Activated CD8-positive, alpha-beta memory T cell treated with anti-CD3 and anti-CD28 coated beads for 36 hours (primary cell): ENCODE results near the gene GPC3. TPM values are rescaled to one million over a fixed set of nuclear protein-coding genes. Genes with fewer than 3 reads are reported as not detected.

Experiments
- CTCF ChIA-PET: fragments of 350-600 bp; sonication (Branson Sonifier 250); formaldehyde crosslinking; loops from one replicate; lab custom pipeline; 2021; ENCODE audit warnings: antibody characterized with exemption; lab: Charles Lee
- POLR2A ChIA-PET: fragments of 350-600 bp; sonication (Branson Sonifier 250); formaldehyde crosslinking; loops from one replicate; lab custom pipeline; 2021; ENCODE audit warnings: antibody characterized with exemption; lab: Charles Lee
- total RNA-seq, 2 experiments: library from RNA; stranded (reverse); gene quantifications; one replicate each; pipeline ENCODE4 v1.2.3, GENCODE V29; 2021

The GPC3 gene
- total RNA-seq, 2 experiments from 2014 or later: not detected

DNA sequence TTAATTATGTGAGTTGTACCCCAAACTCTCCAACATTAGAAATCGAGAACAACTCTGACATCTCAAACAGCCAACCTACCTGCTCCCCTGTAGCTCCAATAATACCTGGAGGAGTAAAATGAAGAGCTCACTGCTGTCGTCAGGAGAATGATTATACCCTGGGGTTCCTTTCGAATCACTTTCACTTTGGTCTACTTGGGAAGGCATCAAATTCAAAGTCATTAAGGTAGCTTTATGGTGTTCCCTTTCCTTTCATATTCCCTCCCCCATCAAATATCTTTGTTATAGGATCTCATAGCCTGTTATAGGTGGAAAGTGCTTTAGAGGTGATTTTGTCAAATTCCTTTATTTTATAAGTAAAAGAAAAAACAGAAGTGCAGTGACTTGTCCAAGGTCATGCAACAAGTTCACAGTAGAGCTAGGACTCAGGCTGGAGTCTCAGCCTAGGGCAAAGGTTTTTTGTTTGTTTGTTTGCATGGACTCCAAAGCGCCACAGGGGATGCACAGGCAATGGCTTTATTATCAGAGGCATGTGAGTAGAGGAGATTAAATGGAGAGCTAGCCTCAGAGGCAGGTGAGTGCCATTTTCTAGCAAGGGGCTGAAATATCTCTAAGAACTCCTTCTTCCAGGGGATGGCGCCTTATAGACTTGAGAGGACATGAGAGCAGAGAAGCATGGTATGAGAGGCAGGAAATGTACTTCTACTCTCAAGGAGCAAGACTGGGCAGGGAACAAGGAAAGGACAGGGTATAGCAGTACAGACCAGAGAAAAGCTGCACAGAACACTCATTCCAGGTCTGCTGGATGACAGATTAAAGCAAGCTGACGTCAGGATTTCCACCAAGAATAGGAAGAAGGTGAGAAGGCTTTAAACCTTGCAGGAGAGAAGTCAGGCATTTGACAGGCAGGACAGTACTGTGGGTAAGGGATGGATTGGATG, 308.0 kb downstream of the GPC3 start:
- POLR2A ChIA-PET: no interaction called here
- CTCF ChIA-PET: no interaction called here

GRCh38 chrX:133676344-133677122, 308.9 kb downstream of the GPC3 start:
- ChIA-PET CTCF (no interaction called here), POLR2A (no interaction called here)

DNA sequence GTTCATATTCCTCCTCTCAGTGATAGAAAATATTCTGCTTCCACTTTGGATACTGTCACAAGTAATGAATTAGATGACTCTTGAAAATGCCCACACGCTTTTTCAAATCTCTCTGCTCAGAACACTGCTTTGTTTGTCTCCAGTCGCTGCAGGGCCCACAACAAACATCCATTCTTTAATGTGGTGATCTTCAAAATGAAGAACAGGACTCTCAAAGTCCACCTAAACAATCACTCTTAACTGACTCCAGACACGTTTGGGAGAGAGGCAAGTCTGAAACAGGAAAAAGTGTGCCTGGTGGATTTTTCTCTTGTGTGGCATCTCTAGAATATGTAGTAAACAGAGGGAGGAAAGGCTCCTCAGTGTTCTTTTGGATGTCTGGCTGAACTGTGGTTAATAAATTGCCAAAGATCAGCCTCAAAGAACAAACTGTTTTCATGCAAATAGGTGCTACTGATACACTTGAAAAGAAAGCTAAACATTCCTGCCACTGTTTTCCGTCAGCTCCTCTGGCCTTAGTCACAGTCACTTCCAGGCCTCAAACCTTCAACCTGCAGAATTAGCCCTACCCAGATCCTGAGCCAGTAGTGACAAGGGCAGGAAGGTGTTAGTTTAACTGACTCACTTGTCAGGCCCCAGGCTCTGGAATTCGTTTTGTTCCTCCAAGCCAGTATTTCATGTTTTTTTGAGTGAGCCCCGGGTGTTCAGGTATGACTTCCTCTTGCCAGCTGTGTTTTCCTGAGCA, 310.5 kb downstream of the GPC3 start:
- POLR2A ChIA-PET: no interaction called here
- CTCF ChIA-PET: no interaction called here

DNA sequence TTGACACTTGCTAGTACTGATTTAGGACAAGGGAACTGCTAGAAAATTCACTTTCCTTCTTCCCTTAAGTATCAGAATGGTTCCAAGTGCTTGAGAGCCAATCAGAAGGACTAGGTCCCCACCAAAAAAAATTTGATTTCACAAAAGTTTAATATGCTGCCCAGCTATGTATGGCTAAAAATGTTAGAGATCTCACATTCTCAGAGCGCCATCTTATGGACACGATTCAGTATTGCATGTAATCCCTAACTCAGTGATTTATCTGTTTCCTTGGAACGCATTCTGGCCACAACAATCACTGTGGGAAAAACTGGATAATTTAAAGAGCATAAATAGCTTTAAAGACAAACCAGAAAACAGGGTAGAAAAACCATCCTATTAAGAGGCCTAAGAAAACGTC, 315.0 kb downstream of the GPC3 start:
- POLR2A ChIA-PET: no interaction called here
- CTCF ChIA-PET: interaction anchor here (0.6 kb wide), 1 partner anchor 664 kb away, joined by 4 read pairs; no protein-coding TSS in a partner anchor

DNA sequence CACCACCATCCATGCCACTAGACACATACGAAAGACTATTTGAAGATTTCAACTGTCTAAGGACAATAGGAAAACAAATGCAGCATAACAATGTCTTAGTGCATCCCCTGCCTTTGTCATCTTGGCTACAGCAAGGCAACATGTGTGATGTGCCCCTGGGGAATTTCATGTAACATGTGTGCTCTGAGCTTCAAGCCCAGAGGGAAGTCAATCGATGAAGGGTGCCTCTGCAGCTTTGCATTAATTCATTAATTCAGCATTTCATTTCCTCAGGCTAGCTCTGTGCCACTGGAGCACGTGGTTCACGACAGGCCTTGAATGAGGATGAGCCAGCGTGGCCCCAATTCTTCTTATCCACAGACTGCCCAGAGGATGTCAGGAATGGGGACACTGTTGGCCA, 316.2 kb downstream of the GPC3 start:
- ChIA-PET POLR2A (no interaction called here), CTCF (no interaction called here)

DNA sequence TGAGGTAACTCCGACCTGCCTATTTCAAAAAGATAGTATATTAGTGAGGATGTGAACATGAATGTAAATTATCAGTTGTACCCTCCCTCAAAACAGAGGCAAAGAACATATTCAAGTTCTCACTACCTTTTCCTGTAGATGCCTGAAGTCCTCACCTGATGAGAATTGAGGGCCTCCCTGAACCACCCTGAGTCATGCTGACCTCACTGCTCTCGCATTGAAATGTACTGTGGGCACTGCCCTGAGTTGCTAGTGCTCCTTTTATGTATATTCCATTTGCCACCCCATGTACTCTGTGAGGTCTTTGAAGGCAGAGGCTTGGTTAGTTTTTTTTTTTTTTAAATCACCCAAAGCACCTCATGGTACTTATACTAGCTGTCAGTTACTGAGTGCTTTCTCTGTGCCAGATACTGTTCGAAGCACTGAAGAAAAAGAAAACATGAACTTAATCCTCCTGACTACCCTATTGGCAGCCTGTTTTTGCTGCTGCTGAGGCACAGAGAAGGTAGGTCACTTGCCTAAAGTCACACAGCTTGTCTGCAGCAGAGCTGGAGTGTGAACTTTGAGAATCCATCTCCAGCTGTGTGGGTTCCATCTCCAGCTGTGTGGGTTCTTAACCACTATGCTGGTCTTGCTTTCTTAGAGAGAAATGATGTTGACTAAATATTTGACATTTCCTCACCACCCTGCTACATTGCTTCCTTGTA, 317.0 kb downstream of the GPC3 start:
- ChIA-PET CTCF (interaction anchor here (0.6 kb wide), 1 partner anchor 1276 kb away, joined by 3 read pairs; no protein-coding TSS in a partner anchor), POLR2A (no interaction called here)

DNA sequence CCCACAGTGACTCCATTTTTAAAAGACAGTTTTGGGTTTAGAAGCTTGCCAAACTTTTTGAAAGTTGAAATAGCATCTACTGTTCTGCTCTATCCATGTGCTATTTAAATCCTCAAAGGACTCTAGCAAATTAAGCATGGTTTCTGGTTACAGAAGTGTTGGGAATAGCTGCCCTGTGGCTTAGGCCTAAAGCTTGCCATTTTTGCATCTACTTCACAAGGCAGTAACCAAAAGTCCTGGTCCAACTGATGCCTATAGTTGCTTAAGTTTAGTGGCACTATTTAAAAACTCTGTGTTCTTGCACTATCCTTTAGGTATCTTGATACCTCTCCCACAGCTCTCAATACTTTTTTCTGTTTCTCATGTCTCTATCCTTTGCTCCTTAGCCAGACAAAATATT, 319.1 kb downstream of the GPC3 start:
- ChIA-PET POLR2A (no interaction called here), CTCF (no interaction called here)

DNA sequence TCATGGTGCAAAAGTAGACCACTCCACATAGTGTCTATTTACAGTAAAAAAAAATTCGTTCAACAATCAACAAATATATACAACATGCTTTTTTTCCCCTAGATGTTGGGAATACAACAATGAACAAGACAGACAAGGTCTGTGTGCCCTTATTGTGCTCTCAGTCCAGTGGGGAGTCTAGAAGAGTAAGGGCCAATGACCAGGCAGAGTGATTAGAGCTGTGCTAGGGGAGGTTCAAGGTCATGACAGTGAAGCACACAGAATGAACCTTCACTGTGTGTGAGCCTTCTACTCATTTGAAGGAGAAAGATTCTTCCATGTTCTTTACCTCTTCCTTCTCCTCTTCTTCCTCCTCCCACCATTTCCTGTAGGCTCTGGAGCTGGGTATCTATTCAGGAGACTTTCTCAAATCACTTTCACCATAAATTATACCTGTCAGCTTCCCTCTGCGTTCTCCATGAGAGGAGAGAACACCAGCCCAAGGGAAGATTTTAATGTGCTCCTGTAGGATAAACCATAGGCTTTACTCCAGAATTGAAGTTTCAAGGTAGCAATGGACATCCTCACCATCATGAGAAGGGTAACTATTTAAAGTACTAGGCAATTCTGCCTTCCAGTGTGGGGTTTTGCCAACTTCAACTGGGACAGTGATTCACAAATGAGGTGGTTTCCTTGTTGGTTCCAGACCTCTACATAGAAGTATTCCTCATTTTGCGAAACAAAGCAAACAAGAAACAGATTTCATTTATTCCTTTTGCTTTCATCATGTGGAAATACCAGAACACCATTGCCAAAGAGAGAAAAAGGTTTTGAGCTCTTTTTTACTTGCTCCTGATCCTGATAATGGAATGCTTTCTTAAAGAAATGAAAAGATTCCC, 323.2 kb downstream of the GPC3 start:
- CTCF ChIA-PET: no interaction called here
- POLR2A ChIA-PET: no interaction called here

DNA sequence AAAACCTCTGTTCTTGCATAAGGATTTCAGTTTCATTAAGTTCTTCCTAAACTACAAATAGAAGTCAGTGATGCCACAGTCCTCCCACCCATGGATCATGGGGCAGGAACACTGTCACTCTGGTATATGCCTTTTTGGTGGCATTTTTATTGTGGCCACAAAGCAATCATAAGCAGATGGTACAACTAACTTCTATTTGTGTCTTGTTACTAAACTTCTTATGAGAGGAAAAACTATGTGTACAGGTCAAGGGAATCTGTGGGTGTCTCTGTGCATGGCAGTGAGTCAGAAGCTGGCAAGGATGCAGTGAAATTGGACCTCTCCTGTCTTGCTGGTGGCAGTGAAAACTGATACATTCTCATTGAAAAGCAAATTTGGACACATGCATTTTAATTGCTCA, 325.1 kb downstream of the GPC3 start:
- ChIA-PET CTCF (no interaction called here), POLR2A (no interaction called here)

DNA sequence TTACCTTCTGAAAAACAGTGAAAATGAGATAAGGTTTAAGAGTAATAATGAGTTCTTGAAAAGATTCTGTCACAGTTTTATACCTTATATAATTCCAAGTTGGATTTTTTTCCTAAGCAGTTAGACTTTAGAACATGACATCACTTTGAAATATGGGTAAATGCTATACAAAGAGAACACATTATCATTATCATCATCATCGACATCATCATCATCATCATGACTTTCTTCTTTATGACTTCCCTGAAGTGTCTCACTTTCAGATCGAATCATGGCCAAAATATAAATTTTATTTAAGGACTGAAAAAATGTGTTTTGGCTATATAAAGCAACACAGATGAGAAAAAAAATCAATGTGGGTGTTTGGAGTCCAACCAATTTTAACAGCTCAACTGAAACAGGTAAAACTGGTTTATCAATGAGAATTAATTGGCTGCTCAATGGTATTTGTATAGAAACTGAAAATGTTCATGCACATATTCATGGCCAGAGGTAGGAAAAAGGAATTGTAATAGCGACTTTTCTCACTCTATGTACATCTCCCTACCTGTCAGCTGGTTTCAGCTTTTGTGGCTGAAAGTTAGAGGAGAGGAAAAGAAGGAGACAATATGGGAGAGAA, 327.0 kb downstream of the GPC3 start:
- POLR2A ChIA-PET: no interaction called here
- CTCF ChIA-PET: no interaction called here

- POLR2A ChIA-PET: no interaction called here
Observed at GRCh38 chrX:133655275-133656265, 329.8 kb downstream of the GPC3 start.

DNA sequence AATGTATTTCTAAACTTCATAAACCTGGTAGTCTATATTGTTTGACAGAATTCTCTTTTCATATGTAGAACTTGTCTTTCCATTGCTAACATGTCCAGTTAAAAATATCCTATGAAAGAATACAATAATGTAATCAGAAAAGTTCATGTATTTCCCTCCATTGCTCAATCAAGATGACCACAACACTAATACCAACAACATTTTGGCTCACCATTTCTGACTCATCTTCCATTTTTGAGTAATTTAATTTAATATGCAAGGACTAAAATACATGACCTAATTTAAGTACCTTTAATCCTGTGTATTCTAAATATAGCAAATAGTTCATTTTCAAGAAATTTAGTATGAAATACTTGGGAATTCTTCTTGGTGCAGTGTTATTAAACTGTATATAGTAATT, 330.6 kb downstream of the GPC3 start:
- CTCF ChIA-PET: no interaction called here
- POLR2A ChIA-PET: no interaction called here

More at GRCh38 chrX:133655275-133656265, 329.8 kb downstream of the GPC3 start:
- CTCF ChIA-PET: no interaction called here

GRCh38 chrX:133653358-133653757, 332.0 kb downstream of the GPC3 start:
- CTCF ChIA-PET: no interaction called here
- POLR2A ChIA-PET: no interaction called here

DNA sequence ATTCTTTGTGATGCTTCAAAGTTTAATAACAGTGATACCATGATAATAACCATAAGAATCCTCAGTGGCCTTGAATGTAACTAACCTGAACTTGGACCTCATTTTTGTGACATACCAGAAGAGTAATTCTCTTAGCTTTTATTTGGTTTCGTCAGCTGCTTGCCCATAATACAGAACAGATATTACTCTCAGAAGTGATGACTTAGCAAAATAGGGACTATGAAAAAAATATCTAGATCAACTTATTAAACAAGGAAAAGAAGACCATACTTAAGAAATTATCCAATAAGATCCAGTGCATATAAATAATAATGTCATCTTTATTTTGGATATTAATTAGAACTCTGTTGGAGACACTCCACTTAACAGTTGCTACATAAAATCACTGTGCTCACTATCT, 333.2 kb downstream of the GPC3 start:
- POLR2A ChIA-PET: no interaction called here
- CTCF ChIA-PET: no interaction called here

DNA sequence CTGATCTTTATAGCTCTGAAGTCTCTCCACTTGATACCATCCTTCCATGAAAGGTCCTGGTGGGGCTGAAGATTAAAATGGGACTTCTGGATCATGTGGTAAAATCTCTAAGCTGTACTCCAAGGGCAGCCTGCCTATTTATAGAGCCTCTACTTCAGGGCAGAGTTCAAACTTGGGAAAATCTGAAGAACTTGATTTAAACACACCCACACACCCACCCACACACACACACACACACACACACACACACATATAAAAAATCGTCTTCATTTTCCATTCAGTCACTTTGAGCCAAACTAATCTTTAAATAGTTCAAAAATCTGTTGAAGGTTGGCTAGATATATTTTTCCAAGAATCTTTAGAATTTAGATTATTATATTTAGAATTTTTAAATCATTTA, 335.2 kb downstream of the GPC3 start:
- ChIA-PET POLR2A (no interaction called here), CTCF (no interaction called here)

GRCh38 chrX:133649651-133650050, 335.7 kb downstream of the GPC3 start:
- CTCF ChIA-PET: no interaction called here
- POLR2A ChIA-PET: no interaction called here

DNA sequence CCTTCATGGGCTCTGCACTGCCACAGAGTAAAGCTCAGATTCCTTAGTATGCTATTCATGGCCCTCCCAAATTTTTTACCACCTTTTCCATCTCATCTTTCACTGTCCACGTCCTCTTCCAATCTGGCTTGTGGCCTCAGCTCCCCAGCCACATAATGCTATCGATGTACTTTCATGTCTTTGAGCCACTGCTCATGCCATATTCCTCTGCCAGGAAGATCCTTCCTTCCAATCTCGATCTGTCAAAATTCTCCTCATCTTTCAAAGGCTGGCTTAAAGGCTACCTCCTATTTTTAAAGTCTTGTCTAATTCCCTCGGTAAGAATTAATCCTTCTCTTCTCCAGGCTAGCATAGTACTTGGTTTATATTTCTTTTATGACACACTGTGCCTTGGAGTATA, 336.8 kb downstream of the GPC3 start:
- CTCF ChIA-PET: no interaction called here
- POLR2A ChIA-PET: no interaction called here
